ENCODE data around the gene WFDC10B.

DNA sequence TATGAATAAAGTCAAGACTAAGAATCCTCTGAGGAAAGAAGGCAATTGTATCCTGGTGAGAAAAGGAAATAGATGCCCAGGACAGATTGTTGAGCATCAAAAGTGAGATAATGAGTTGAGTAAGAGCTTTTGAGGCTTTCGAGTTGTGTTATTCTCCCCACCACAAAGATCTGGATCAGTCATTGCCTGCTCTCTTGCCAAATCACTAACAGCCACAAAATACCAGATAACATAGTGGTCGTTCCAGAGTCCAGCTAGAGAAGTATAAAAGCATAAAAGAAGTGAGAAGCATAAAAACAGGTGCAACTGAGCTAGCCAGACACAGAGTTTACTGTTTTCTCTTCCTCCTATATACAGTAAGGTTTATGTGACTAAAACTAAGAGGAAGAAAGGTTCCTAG, 22.2 kb upstream of the WFDC10B start:
- TF ChIP-seq, protein P1, sequence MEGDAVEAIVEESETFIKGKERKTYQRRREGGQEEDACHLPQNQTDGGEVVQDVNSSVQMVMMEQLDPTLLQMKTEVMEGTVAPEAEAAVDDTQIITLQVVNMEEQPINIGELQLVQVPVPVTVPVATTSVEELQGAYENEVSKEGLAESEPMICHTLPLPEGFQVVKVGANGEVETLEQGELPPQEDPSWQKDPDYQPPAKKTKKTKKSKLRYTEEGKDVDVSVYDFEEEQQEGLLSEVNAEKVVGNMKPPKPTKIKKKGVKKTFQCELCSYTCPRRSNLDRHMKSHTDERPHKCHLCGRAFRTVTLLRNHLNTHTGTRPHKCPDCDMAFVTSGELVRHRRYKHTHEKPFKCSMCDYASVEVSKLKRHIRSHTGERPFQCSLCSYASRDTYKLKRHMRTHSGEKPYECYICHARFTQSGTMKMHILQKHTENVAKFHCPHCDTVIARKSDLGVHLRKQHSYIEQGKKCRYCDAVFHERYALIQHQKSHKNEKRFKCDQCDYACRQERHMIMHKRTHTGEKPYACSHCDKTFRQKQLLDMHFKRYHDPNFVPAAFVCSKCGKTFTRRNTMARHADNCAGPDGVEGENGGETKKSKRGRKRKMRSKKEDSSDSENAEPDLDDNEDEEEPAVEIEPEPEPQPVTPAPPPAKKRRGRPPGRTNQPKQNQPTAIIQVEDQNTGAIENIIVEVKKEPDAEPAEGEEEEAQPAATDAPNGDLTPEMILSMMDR (IDR thresholded peaks at IDR 0.05), result no peak
- no peak for TF ChIP-seq POLR2A (IDR thresholded peaks at IDR 0.05)
